SK-N-SH (cell line): ENCODE data around the gene TGFBR3L.
"Not testable (repeated sequence)": the region's sequence is repeated elsewhere in the genome, so short reads cannot be mapped to it uniquely, and the experiment has no call there.

Experiments used
- NRF1 ChIP-seq: IDR thresholded peaks from 2 replicates; pipeline ENCODE4 v1.6.1; 2012; ENCODE audit warnings: low read depth, mild to moderate bottlenecking, low read length
- POLR2AphosphoS5 ChIP-seq: IDR thresholded peaks from 2 replicates; pipeline ENCODE4 v1.6.1; 2012; ENCODE audit warnings: low read depth, low read length
- RAD21 ChIP-seq: IDR thresholded peaks from 2 replicates; pipeline ENCODE4 v1.6.1; 2012; ENCODE audit warnings: mild to moderate bottlenecking, low read length
- TCF12 ChIP-seq: IDR thresholded peaks from 2 replicates; pipeline ENCODE4 v1.4.0; 2012
- USF2 ChIP-seq: fragments of 150-350 bp; IDR thresholded peaks from 2 replicates; pipeline ENCODE4 v1.6.1; 2017; ENCODE audit warnings: antibody characterized with exemption, low read length, low read depth, borderline replicate concordance
- TF ChIP-seq, protein P1 (sequence below): IDR thresholded peaks from 2 replicates; pipeline ENCODE4 v1.4.0; 2012; ENCODE audit warnings: low read depth, borderline replicate concordance
- TF ChIP-seq, protein P2 (sequence below): fragments of 200-600 bp; sonication (generic); IDR thresholded peaks from 2 replicates; pipeline ENCODE4 v1.6.1; 2017; ENCODE audit warnings: antibody characterized with exemption, mild to moderate bottlenecking, moderate library complexity
- TF ChIP-seq, protein P3 (sequence below): IDR thresholded peaks from 2 replicates; pipeline ENCODE4 v1.4.0; 2012; ENCODE audit warnings: low read depth

GRCh38 chr19:7930030-7930429, 15.4 kb downstream of the TGFBR3L start:
- TF ChIP-seq POLR2AphosphoS5, USF2, RAD21, NRF1, TCF12: not testable (repeated sequence)
- TF ChIP-seq, protein P1, sequence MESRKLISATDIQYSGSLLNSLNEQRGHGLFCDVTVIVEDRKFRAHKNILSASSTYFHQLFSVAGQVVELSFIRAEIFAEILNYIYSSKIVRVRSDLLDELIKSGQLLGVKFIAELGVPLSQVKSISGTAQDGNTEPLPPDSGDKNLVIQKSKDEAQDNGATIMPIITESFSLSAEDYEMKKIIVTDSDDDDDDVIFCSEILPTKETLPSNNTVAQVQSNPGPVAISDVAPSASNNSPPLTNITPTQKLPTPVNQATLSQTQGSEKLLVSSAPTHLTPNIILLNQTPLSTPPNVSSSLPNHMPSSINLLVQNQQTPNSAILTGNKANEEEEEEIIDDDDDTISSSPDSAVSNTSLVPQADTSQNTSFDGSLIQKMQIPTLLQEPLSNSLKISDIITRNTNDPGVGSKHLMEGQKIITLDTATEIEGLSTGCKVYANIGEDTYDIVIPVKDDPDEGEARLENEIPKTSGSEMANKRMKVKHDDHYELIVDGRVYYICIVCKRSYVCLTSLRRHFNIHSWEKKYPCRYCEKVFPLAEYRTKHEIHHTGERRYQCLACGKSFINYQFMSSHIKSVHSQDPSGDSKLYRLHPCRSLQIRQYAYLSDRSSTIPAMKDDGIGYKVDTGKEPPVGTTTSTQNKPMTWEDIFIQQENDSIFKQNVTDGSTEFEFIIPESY: not testable (repeated sequence)
- TF ChIP-seq, protein P2, sequence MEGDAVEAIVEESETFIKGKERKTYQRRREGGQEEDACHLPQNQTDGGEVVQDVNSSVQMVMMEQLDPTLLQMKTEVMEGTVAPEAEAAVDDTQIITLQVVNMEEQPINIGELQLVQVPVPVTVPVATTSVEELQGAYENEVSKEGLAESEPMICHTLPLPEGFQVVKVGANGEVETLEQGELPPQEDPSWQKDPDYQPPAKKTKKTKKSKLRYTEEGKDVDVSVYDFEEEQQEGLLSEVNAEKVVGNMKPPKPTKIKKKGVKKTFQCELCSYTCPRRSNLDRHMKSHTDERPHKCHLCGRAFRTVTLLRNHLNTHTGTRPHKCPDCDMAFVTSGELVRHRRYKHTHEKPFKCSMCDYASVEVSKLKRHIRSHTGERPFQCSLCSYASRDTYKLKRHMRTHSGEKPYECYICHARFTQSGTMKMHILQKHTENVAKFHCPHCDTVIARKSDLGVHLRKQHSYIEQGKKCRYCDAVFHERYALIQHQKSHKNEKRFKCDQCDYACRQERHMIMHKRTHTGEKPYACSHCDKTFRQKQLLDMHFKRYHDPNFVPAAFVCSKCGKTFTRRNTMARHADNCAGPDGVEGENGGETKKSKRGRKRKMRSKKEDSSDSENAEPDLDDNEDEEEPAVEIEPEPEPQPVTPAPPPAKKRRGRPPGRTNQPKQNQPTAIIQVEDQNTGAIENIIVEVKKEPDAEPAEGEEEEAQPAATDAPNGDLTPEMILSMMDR: not testable (repeated sequence)
- TF ChIP-seq, protein P3, sequence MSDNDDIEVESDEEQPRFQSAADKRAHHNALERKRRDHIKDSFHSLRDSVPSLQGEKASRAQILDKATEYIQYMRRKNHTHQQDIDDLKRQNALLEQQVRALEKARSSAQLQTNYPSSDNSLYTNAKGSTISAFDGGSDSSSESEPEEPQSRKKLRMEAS: not testable (repeated sequence)
